Frontal cortex (tissue), 4 donors: ENCODE data around the gene GINS1. TPM values are rescaled to one million over a fixed set of nuclear protein-coding genes. Genes with fewer than 3 reads are reported as not detected.
A peak's percentile ranks its signal among the peaks of the same experiment; 100 is the strongest.

Source experiments
- DNase-seq, 2 donors: peaks; one replicate each; pipeline ENCODE4 v3.0.0; 2012; ENCODE audit warnings: low spot score in 2 of 2
- FAIRE-seq: peaks from 2 replicates; lab custom pipeline; 2012; peaks lifted over from hg19 to GRCh38; lab: Jason Lieb, UNC
- total RNA-seq: library from RNA; depleted of rRNA; stranded (reverse); fragments of >200 nt; gene quantifications from one replicate; pipeline ENCODE4 v1.2.3, GENCODE V29; 2014
- donor health status: control.
- donor health status: control.
- donor health status: control.

The GINS1 gene
- total RNA-seq: 9.8 TPM

GRCh38 chr20:25407311-25408169, at the start of gene GINS1:
Gene GINS1, plus strand, starts transcription at chr20:25407673. Its CDS starts 148 bp downstream, at chr20:25407821.
- no peak for FAIRE-seq
- DNase-seq: peak; percentile 70 to 84

DNA sequence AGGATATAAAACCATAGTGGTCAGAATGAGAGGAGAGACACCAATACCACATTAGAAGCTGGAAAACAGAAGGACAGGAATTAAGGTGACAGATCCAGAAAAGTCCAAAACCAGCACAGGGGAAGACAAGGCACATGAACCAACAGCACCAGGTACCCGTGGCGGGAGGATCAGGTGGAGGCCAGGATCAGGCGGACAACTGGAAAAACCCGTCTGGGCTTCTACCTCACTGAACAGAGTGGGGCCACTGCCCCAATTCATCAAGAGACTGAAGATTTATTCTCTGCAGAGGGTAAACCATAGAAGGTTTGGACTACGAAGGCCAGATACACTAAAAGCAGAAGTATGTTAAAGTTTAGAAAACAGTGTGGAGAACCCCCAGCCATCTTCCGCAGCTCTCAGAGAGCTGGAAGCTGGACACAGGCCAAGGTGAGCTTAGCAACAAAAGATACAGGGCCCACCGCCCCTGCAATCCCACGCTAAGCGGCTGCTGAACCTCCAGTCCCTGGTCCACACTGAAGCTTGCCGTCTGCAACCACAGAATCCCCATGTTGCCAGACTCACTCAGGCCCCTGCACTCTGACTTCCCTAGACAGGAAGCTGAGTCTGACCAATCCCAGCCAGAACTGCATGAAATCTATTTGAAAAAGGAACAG, 46.7 kb upstream of the GINS1 start:
- FAIRE-seq (no peak), DNase-seq (no peak)

- DNase-seq (no peak), FAIRE-seq (no peak)
Observed at GRCh38 chr20:25361287-25361683, 46.2 kb upstream of the GINS1 start.

GRCh38 chr20:25364180-25364788, 43.2 kb upstream of the GINS1 start:
- FAIRE-seq: no peak
- DNase-seq: no peak

- FAIRE-seq: no peak
- DNase-seq: no peak
Observed at GRCh38 chr20:25364879-25365699, 42.4 kb upstream of the GINS1 start.

GRCh38 chr20:25368526-25368925, 38.9 kb upstream of the GINS1 start:
- FAIRE-seq (no peak), DNase-seq (no peak)

GRCh38 chr20:25368976-25369375, 38.5 kb upstream of the GINS1 start:
- FAIRE-seq (no peak), DNase-seq (no peak)

- no peak for DNase-seq
- no peak for FAIRE-seq
Observed at GRCh38 chr20:25369529-25369928, 37.9 kb upstream of the GINS1 start.

- FAIRE-seq: no peak
- no peak for DNase-seq
Observed at GRCh38 chr20:25369971-25370370, 37.5 kb upstream of the GINS1 start.

DNA sequence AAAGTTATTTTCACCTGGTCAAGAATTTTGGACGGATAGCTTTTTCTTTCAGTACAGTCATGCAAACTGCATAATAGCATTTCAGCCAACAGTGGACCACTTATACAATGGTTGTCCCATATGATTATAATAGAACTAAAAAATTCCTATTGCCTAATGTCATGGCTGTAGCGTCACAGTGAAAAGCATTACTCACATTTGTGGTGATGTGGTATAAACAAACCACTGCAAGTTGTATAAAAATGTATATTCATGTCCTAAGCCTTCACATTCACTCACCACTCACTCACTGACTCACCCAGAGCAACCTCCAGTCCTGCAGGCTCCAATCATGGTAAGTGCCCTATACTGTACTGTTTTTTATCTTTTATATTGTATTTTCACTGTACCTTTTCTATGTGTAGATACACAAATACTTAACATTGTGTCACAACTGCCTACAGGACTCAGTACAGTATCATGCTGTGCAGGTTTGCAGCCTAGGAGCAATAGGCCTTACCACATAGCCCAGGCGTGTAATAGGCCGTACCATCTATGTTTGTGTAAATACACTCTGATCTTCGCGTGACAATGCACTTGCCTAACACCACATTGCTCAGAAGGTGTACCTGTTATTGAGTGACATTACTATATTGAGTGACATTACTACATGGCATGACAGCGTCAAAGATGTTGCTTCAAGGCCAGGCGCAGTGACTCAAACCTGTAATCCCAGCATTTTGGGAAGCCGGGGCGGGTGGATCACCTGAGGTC, 34.7 kb upstream of the GINS1 start:
- DNase-seq: no peak
- FAIRE-seq: no peak

DNA sequence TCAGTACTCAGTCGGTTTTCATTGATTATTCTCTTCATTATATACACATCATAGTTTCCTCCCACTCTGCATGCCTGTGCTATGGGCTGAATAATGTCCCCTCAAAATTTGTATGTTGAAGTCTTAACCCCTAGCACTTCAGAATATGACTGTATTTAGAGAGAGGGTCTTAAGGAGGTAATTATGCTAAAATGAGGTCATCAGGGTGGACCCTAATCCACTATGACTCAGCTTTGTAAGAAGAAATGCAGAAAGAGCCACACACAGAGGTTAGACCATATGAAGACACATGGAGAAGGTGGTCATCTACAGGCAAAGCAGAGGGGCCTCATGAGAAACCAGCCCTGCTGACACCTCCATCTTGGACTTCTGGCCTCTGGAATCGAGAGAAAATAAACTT, 32.6 kb upstream of the GINS1 start:
- FAIRE-seq (no peak), DNase-seq (no peak)

DNA sequence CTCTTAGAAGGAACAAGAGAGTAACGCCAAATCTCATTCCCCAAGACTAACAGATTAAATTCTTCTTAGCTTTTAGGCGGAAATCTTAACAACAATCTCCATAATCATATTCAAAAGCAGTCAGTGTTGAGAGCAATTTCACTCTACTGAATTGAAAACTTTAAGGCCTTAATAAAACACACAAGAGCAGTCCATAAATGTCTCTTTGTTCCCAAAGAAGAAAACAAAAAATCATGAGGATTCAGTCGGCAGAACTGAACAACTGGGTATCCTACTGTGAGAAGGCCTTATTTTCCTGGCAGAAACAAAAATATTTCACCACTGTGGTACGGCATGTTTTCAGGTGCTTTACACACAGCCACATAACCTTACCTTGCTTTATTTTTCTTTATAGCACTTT, 31.2 kb upstream of the GINS1 start:
- FAIRE-seq (no peak), DNase-seq (no peak)

GRCh38 chr20:25376886-25377285, 30.6 kb upstream of the GINS1 start:
- DNase-seq: no peak

GRCh38 chr20:25378189-25378883, 29.1 kb upstream of the GINS1 start:
- DNase-seq: no peak
- no peak for FAIRE-seq

More at GRCh38 chr20:25376886-25377285, 30.6 kb upstream of the GINS1 start:
- no peak for FAIRE-seq

DNA sequence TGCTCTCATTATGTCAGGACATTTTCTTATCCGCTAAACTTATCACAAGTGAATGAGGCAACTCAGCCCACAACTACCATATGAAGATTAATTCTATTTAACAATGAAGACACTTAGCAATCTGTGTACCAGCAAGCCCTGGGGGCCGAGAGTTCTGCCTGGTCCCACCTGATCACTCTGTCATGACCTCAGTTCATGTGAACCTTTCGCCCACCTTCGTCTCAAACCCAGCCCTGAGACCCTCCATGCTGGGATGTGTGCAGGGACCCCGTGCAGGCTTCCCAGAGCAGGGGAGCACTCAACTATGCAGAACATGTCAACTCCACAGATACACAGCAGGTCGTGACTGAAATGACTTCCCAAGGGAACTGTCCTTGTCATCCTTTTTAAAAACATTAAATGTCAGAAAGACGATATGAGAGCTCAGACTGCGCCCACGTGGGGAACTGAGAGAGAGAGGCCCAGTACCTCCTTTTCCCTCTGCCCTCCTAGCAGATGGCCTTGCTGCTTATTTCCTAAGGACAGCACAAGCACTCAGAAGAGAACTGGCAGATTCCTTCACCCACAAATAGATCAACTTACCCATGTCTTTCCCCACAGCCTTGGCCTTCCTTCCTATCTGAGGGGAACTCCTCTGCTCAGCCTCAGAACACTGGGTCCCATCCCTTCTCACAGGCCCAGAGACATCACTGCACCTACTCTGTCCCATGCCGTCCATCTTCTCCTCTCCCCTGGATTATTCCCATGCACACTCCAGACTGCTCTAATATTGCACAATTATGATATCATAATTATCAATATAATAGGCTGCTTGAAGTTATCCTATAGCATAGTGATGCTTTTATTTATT, 28.4 kb upstream of the GINS1 start:
- FAIRE-seq (no peak), DNase-seq (no peak)

- no peak for FAIRE-seq
- DNase-seq: no peak
Observed at GRCh38 chr20:25380945-25381614, 26.4 kb upstream of the GINS1 start.

- DNase-seq: no peak
- no peak for FAIRE-seq
Observed at GRCh38 chr20:25382704-25383370, 24.6 kb upstream of the GINS1 start.
